ENCODE data around the gene DIPK1C.
A peak's percentile ranks its signal among the peaks of the same experiment; 100 is the strongest.

The DIPK1C gene

DNA sequence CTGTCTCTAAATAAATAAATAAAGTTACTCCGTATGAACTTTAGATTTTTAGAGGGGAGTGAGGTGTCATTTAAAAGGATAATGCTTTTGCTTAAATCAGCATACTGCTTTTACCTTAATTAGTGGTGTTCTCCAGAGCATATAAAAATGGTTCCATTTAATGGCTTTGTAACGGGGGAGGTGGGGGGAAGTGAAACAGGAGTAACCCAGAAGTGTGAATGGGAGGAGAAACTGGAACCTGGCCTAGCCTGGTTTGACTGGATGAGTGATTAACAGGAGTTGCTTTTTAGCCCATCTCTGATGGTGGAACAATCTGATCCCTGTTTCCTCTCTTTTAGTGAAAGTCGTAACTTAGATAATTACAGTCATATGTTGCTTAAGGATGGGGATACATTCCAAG lies 40.7 kb upstream of the DIPK1C start:
- FAIRE-seq (no peak), DNase-seq (ENCODE audit: insufficient read length, low spot score) (no peak)
- TF ChIP-seq POLR2A (IDR thresholded peaks at IDR 0.05; ENCODE audit: low read depth, low read length) (no peak), SPI1 (IDR thresholded peaks at IDR 0.05; ENCODE audit: low read depth, low read length) (peak; percentile 69; the same call in 1 of the 2 replicates), PAX5 (IDR thresholded peaks at IDR 0.05; ENCODE audit: insufficient read depth, low read length, severe bottlenecking) (no peak), POLR2AphosphoS5 (IDR thresholded peaks at IDR 0.05; ENCODE audit: low read depth, low read length) (no peak)

DNA sequence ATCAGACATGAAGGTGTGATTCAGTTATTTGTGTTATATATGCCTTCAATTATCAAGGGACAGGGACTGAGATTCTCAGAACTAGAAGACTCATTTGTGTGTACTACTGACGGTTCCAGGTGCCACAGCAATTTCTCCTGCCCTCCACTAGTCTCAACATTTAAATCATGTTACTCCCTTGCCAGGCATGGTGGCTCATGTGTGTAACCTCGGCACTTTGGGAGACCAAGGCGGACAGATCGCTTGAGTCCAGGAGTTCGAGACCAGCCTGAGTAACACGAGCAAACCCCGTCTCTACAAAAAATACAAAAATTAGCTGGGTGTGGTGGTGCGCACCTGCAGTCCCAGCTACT lies 40.2 kb upstream of the DIPK1C start:
- TF ChIP-seq TAF1 (IDR thresholded peaks at IDR 0.05; ENCODE audit: low read depth, low read length), result no peak
- TF ChIP-seq POLR2A (IDR thresholded peaks at IDR 0.05; ENCODE audit: low read depth, low read length), result no peak
- TF ChIP-seq PAX5 (IDR thresholded peaks at IDR 0.05; ENCODE audit: insufficient read depth, low read length, severe bottlenecking), result no peak
- FAIRE-seq (peak; percentile 68), DNase-seq (ENCODE audit: insufficient read length, low spot score) (no peak)

DNA sequence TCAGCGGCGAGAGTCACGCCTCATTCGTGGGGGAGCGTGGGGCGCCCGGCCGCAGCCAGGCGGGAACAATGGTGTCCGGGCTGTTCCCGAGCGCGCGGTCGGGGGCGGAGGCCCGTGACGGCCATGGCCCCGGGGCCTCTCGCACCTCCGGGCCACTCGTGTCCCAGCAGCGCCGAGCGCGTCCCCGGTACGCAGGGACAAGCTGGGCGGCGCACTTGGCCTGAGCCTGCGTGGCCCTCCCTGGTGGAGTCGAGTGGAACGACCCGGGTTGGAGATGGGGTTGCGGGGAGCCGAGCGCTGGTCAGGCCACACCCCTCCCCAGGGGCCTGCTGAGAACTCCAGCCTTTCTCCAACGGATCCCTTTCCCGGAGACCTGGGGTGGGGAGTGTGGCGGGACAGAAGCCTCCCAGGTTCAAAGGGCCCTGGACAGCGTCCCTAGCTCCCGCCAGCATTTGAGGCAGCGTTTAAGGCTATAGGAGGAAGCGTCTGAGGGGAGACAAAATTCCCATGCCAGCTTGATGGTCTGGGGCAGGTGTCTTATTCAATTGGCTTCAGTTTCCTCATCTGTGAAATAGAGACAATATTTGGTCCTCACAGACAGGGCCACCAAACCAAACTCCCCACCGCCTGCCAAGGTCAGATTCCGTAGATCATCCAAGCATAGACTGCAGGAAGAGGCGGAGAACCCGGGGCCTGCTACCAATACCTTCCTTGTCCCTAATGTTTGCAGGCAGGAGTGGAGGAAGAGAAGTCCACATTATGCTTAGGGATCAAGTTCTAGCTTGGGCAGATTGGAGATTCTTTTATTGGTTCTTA lies 39.6 kb upstream of the DIPK1C start:
- no peak for TF ChIP-seq POLR2AphosphoS5 (IDR thresholded peaks at IDR 0.05; ENCODE audit: low read depth, low read length)
- no peak; the same call in 1 of the 2 replicates for TF ChIP-seq POLR2A (IDR thresholded peaks at IDR 0.05; ENCODE audit: low read depth, low read length)
- TF ChIP-seq TAF1 (IDR thresholded peaks at IDR 0.05; ENCODE audit: low read depth, low read length), result no peak
- TF ChIP-seq PAX5 (IDR thresholded peaks at IDR 0.05; ENCODE audit: insufficient read depth, low read length, severe bottlenecking), result no peak
- TF ChIP-seq POU2F2 (IDR thresholded peaks at IDR 0.05; ENCODE audit: low read depth, low read length), result no peak
- TF ChIP-seq SPI1 (IDR thresholded peaks at IDR 0.05; ENCODE audit: low read depth, low read length), result no peak
- no peak for DNase-seq (ENCODE audit: insufficient read length, low spot score)
- peak; percentile 47 for FAIRE-seq

DNA sequence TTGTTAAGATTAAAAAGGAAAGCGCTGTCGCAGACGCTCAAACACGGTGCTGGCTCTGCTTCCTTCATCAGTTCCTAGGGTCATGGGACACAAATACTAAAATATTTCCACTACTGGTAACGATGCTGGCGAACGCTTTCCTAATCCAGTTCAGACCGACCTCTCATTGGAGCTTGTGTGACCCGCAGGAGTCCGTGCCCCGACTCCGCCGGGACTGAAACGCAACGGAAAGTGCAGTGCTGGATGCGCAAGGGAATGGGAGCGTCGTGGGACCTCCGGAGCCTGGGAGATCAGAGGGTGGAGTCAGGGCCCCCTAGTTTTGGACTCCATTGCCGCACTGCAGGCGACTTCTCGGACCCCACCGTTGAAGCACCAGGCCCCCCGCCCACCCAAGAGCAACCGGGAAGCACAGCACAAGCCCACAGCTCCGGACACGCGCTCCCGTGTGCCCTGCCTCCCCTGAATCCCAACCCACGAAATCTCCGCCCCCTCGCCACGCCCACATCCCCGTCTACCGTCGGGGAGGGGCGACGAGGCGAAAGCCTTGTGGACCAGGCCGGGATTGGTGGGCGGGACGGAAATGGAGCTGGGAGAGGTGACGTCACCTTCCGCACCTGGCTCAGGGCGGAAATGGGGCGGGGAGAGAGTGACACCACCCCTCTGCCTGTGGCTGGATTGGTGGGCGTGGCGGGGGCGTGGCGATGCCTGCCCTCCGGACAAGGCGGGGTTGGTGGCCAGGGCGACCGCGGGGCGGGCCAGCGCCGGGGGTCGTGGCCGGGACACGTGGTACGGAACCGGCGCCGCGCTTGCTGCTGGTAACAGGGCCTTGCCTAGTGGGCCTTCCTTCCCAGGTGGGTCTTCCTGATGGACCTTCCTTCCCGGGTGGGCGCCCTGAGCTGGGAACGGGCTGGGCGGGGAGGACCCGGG lies 38.7 kb upstream of the DIPK1C start, which contains the start of gene CNDP2:
TSS of gene CNDP2 (plus strand) at position 783 of the 927 bp plus-strand sequence. CDS start 3,611 bp downstream, outside the sequence.
- TF ChIP-seq POLR2AphosphoS5 (IDR thresholded peaks at IDR 0.05; ENCODE audit: low read depth, low read length) (peak; percentile 70), PAX5 (IDR thresholded peaks at IDR 0.05; ENCODE audit: insufficient read depth, low read length, severe bottlenecking) (no peak), TAF1 (IDR thresholded peaks at IDR 0.05; ENCODE audit: low read depth, low read length) (0 out of 2 replicates have a peak, but pooled peaks have one; percentile 28), SPI1 (IDR thresholded peaks at IDR 0.05; ENCODE audit: low read depth, low read length) (peak; percentile 58), POU2F2 (IDR thresholded peaks at IDR 0.05; ENCODE audit: low read depth, low read length) (no peak), POLR2A (IDR thresholded peaks at IDR 0.05; ENCODE audit: low read depth, low read length) (peak; percentile 53)
- FAIRE-seq, result peak; percentile 100
- peak; percentile 90 for DNase-seq (ENCODE audit: insufficient read length, low spot score)

DNA sequence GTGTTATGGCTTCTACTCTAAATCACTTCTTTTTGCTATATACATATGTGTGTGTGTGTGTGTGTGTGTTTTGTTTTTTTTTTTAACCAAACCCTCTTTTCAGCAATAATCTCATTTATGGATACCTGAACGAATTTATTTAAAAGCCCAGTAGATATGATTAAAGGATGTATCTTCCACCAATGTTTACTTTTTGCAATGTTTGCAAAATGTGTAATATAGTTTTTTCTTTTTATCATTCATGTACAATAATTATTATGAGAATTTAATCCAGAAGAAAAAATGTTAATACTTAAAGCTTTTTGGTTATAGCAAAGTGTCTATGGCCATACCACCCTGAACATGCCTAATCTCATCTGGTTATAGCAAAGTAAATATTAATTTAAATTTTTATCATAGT lies 37.4 kb upstream of the DIPK1C start:
- FAIRE-seq, result no peak
- DNase-seq (ENCODE audit: insufficient read length, low spot score), result no peak

DNA sequence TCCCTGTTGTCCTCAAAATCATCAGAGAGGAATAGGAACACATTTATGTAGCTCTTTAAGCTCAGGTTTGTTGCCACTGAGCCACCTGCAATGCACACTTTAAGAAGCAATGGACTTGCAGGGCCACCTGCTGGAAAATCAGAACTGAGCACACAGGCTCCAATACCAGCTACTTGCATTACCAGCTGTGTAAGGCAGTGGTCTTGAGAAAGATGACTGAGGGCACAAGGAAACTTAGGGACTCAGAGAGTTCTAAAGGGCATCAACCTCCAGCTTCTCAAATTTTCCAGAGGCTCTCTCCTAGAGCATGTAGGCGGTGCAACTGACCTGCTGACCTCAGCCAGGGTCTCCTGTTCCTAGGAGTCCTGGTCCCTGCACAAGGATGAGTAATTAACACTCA lies 36.6 kb upstream of the DIPK1C start:
- DNase-seq (ENCODE audit: insufficient read length, low spot score), result no peak
- TF ChIP-seq POLR2A (IDR thresholded peaks at IDR 0.05; ENCODE audit: low read depth, low read length), result no peak
- TF ChIP-seq POU2F2 (IDR thresholded peaks at IDR 0.05; ENCODE audit: low read depth, low read length), result no peak
- no peak for TF ChIP-seq POLR2AphosphoS5 (IDR thresholded peaks at IDR 0.05; ENCODE audit: low read depth, low read length)
- TF ChIP-seq TAF1 (IDR thresholded peaks at IDR 0.05; ENCODE audit: low read depth, low read length), result no peak
- TF ChIP-seq PAX5 (IDR thresholded peaks at IDR 0.05; ENCODE audit: insufficient read depth, low read length, severe bottlenecking), result no peak
- TF ChIP-seq SPI1 (IDR thresholded peaks at IDR 0.05; ENCODE audit: low read depth, low read length), result no peak
- FAIRE-seq, result peak; percentile 85

More for the DNA sequence above, 37.4 kb upstream of the DIPK1C start:
- TF ChIP-seq SPI1 (IDR thresholded peaks at IDR 0.05; ENCODE audit: low read depth, low read length), result no peak
- TF ChIP-seq TAF1 (IDR thresholded peaks at IDR 0.05; ENCODE audit: low read depth, low read length), result no peak
- no peak for TF ChIP-seq PAX5 (IDR thresholded peaks at IDR 0.05; ENCODE audit: insufficient read depth, low read length, severe bottlenecking)
- TF ChIP-seq POU2F2 (IDR thresholded peaks at IDR 0.05; ENCODE audit: low read depth, low read length), result no peak
- TF ChIP-seq POLR2A (IDR thresholded peaks at IDR 0.05; ENCODE audit: low read depth, low read length), result no peak
- TF ChIP-seq POLR2AphosphoS5 (IDR thresholded peaks at IDR 0.05; ENCODE audit: low read depth, low read length), result no peak

DNA sequence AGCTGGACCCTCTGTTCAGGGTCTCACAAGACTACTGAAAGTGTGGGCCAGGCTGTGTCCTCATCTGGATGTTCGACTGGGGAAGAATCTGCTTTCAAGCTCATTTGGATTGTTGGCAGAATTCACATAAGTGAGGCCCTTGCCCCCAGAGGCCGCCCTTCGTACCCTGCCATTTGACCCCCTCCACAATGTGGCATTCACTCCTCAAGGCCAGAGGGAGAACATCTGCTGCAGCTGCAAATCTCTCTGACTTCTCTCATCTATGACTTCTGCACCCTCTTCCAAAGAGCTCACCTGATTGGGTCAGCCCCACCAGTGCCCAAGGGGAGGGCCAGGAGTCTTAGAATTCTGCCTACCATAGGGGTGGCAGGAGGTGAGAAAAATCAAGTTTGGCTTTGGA lies 35.2 kb upstream of the DIPK1C start:
- FAIRE-seq (no peak), DNase-seq (ENCODE audit: insufficient read length, low spot score) (no peak)
- TF ChIP-seq TAF1 (IDR thresholded peaks at IDR 0.05; ENCODE audit: low read depth, low read length) (no peak), POU2F2 (IDR thresholded peaks at IDR 0.05; ENCODE audit: low read depth, low read length) (no peak), PAX5 (IDR thresholded peaks at IDR 0.05; ENCODE audit: insufficient read depth, low read length, severe bottlenecking) (no peak), SPI1 (IDR thresholded peaks at IDR 0.05; ENCODE audit: low read depth, low read length) (no peak), POLR2A (IDR thresholded peaks at IDR 0.05; ENCODE audit: low read depth, low read length) (no peak), POLR2AphosphoS5 (IDR thresholded peaks at IDR 0.05; ENCODE audit: low read depth, low read length) (no peak)

DNA sequence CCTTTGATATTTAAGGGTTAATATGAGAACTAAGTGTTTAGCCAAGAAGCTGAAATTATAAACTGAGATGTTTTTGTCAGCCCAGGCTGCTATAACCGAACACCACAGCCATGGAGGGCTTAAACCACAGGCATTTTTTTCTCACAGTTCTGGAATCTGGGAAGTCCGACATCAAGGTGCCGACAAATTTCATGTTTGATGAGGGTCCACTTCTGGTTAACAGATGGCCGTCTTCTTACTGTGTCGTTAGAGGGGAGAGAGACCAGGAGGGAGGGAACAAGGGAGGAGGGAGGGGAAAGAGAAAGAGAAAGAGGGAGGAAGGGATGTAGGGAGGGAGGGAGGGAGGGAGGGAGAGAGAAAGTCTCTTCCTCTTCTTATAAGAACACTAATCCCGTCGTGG lies 32.6 kb upstream of the DIPK1C start:
- FAIRE-seq (no peak), DNase-seq (ENCODE audit: insufficient read length, low spot score) (no peak)
- TF ChIP-seq POLR2AphosphoS5 (IDR thresholded peaks at IDR 0.05; ENCODE audit: low read depth, low read length), result no peak
- no peak for TF ChIP-seq POLR2A (IDR thresholded peaks at IDR 0.05; ENCODE audit: low read depth, low read length)
- TF ChIP-seq PAX5 (IDR thresholded peaks at IDR 0.05; ENCODE audit: insufficient read depth, low read length, severe bottlenecking), result no peak
- no peak for TF ChIP-seq POU2F2 (IDR thresholded peaks at IDR 0.05; ENCODE audit: low read depth, low read length)
- TF ChIP-seq TAF1 (IDR thresholded peaks at IDR 0.05; ENCODE audit: low read depth, low read length), result no peak
- TF ChIP-seq SPI1 (IDR thresholded peaks at IDR 0.05; ENCODE audit: low read depth, low read length), result no peak

DNA sequence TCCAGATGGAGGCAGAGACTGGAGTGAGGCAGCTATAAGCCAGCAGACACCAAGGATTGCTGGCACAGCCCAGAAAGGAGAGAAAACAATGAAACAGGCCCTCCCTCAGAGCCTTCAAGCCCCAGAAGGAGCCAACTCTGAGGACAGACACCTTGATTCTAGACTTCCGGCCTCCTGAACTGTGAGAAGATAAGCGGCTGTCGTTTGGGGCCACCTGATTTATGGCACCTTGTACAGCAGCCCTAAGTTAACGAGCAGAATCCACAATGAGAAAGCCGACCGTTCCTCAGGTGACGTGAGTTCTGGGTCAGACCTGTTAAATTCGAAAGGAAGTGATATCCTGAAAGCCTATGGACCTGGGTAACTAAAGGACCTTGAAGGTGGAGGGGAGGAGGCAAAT lies 31.8 kb upstream of the DIPK1C start:
- DNase-seq (ENCODE audit: insufficient read length, low spot score) (no peak), FAIRE-seq (no peak)
- no peak for TF ChIP-seq SPI1 (IDR thresholded peaks at IDR 0.05; ENCODE audit: low read depth, low read length)
- TF ChIP-seq POLR2A (IDR thresholded peaks at IDR 0.05; ENCODE audit: low read depth, low read length), result no peak
- no peak for TF ChIP-seq PAX5 (IDR thresholded peaks at IDR 0.05; ENCODE audit: insufficient read depth, low read length, severe bottlenecking)
- no peak for TF ChIP-seq POU2F2 (IDR thresholded peaks at IDR 0.05; ENCODE audit: low read depth, low read length)
- no peak for TF ChIP-seq TAF1 (IDR thresholded peaks at IDR 0.05; ENCODE audit: low read depth, low read length)
- no peak for TF ChIP-seq POLR2AphosphoS5 (IDR thresholded peaks at IDR 0.05; ENCODE audit: low read depth, low read length)

Measured in GM12891 (cell line).